GM19328 (cell line): ENCODE data around the gene RNF19B.
"Not testable (repeated sequence)": the region's sequence is repeated elsewhere in the genome, so short reads cannot be mapped to it uniquely, and the experiment has no call there.

Source experiments
- ATAC-seq: cut with Tn5 transposase; IDR thresholded peaks from one replicate; pipeline ENCODE4 v1.9.1; 2021; ENCODE audit warnings: mild to moderate bottlenecking, moderate library complexity; ENCODE audit not compliant: unreplicated experiment

The RNF19B gene

DNA sequence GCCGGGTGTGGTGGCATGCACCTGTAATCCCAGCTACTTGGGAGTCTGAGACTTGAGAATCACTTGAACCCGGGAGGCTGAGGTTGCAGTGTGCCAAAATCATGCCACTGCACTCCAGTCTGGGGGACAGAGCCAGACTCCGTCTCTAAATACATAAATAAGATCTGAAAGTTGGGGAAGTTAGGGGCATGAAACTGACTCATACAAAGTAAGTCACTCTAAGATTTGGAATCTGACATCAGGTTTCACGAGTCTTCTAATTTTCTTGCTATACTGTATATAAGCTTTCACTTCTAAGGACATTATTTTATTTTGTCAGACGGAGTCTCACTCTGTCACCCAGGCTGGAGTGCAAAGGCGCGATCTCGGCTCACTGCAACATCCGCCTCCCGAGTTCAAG is 30.1 kb downstream of the RNF19B start:
- no peak for ATAC-seq

DNA sequence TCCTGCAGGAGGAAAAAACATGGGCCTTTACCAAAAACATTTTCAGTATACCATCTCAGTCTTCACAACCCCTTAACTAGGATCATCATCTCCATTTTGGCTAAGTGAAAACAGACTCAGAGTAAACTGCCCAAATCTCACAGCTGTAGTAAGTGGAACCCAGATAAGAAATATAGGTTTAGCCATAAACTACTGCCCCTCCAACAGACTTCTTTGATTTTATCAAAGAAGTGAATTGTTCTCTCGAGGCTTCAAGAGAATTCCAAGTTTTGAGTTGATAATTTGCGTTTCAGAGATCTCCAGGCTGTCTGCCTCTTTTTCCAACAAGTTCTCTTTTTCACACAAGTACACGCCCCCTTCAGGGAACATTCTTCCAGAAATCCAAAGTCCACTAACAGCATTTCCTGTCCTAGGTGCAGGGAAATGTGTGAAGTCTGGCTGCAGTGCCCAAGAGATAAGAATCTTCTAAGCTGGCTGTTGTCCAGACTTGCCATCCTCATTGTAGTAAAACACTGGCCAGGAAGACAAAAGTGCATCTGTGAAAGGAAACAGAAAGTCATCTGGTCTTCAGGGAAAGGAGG is 30.8 kb downstream of the RNF19B start:
- no peak for ATAC-seq

DNA sequence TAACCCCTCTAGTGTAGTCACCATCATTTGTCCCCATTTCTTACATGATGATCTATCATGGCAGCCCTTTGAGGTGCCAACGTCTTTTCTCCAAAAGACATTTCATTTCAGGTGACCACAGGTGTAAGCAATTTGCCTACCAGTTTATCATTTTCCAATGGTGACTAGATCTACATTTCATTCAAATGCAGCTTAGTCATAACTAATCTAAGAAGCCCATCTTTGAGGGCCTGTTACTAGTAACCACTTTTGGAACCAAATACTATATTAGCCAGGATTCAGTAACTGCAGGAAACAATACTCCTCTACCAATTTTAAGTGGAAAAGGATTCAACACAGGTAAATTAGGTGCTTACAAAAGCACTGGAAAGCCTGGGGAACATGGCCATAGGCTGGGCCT is 32.8 kb downstream of the RNF19B start:
- no peak for ATAC-seq

DNA sequence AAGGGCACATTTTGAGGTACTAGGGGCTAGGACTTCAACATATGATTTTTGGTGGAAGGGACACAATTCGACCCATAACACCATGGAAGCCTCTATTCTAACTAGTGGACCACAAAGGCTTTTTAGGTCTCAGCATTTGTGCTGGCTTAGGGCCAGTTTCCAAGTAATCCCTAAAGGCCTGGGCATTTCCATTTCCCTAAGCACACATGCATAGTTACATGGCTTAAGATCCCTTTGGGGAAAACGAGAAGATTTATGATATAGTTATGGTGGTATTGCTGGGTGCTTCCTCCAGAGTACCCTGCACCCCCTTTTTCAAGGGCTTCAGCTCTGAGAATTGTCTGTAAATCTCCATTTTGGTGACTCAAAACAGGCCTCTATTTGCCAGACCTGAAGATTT is 35.2 kb downstream of the RNF19B start:
- no peak for ATAC-seq

DNA sequence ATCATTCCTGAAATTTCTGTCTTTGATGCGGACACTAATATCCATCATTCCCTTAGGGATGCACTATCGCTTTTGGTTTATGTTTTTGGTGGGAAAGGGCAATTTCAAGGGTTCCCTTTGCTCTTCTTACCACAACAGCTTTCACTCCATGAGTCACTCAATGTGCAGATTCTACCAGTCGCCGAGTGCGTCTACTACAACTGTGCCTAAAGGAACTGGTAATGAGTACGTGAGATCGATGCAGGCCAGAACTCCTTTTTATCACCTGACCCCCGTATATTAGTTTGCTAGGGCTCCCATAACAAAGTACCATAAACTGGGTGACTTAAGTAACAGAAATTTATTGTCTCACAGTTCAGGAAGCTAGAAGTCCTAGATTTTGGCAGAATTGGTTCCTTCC is 35.9 kb downstream of the RNF19B start:
- no peak for ATAC-seq

DNA sequence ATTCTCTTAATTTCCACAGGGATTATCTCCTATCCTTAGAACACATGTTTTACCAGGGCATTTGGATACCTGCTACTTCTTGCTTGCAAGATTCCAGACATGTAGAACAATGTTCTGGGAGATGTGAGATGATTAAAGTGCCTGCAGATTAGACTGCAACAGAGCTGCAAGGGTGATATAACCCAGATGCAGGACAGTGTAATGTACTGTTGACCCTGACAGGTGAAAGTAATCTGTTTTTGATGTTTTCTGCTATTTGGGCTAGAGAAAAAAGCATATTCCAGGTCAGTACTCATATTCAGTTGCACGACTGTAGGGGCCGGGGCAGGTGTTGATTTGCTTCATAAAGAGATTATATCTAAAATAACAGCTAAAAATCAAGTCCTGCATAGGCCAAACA is 36.3 kb downstream of the RNF19B start:
- ATAC-seq = no peak

DNA sequence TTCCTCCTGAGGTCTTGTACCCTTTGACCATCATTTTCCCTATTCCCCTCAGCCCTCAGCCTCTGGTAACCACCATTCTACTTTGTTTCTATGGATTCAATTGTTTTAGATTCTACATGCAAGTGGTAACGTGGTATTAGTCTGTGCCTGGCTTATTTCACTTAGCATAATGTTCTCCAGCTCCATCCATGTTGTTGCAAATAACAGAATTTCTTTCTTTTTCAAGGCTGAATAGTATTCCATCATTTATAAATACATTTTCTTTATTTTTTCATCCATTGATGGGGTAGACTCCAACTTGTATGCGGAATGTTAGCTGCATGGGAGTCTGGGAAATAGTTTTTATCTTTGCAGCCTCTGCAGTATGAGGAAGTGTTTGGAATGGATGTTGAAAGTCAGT is 37.2 kb downstream of the RNF19B start:
- ATAC-seq = no peak

DNA sequence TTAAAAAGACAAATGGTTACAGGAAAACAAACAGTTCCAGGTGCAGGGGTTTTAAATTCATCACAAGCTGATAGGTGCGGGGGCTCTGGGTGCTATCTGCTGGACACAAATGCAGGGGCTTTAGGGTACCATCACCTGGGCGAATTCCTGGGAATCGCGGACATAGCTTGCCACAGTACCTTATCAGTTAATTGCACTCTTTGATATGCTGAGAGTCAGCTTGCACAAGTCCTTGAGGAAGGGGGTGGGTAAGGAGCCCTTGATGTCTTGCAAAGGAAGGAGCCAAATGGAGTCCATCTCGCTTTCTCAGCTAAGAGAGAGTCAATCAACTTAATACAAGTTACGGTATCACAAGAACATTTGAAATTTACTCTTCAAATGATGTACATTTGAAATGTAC is 38.0 kb downstream of the RNF19B start:
- no peak for ATAC-seq

DNA sequence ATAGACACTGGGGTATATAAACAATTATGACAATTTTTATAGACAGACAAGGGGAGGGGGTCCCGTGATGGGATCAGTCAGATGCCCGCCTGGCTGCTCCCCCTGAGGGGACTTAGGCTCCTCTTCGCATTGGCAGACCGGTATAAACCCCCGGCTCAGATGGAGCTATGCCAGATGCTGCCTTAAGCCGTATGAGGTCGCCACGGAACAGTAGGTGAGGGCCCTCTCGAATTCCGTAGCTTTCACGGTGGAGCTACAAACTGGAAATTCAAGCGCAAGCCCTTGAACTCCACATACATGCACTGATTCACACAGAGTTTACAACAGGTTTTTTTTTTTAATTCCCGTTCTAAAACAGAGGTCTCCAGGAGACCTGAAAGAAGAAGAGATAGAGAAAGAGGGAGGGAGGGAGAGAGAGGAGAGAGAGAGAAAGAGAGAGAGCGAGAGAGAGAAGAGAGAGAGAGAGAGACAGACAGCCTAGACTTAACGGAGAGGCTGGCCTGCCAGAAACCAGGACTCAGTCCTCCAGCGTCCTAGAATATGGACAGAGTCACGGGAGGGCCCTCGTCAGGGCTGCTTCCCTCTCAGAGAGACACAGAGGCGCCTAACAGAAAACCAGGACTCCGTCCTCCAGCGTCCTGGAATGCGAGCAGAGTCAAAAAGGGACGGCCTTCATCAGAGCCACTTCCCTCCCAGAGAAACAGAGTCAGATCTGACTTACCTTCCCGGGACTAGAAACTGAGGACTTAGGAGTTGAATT is 39.0 kb downstream of the RNF19B start:
- no peak for ATAC-seq

DNA sequence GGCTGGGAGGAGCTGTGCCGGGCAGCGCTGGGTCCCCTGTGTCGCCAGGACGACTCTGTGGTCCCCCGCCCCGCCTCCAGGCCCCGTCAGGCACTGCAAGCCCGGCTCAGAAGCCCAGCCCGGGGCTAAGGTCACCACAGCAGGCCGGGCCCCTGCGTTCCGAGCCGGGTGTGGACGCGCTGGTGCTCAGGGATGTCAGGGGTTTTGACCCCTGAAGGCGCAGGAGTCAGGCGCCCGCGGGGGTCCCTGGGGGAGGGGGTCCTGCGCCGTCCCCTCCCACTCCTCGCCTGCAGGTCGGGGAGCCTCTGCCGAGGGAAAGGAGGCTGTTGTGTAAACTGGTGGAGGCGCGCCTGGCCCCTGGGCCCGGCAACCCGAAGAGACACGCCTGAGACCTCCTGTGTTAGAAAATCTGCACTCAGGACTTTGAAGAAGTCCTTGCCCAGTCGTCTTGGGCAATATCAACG is 39.7 kb downstream of the RNF19B start:
- ATAC-seq = no peak

DNA sequence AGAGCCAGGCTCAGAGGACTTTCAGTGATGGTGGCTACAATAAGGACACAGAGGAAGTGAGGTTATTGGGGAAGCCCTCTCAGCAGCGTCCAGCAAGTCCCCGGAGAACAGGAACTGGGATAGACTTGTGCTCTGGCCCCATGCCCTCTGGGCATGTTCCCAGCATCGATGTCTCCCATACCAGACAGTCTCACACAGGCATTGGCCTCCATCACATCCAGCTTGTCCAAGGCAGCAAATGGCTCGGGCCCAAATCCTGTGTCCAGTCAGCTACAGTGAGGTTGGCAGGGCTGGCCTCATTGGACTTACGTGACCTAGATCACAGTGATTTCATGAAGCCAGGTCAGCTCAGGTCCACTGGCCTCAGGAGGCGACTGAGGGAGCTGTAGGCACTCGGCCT is 43.8 kb downstream of the RNF19B start:
- ATAC-seq = no peak

DNA sequence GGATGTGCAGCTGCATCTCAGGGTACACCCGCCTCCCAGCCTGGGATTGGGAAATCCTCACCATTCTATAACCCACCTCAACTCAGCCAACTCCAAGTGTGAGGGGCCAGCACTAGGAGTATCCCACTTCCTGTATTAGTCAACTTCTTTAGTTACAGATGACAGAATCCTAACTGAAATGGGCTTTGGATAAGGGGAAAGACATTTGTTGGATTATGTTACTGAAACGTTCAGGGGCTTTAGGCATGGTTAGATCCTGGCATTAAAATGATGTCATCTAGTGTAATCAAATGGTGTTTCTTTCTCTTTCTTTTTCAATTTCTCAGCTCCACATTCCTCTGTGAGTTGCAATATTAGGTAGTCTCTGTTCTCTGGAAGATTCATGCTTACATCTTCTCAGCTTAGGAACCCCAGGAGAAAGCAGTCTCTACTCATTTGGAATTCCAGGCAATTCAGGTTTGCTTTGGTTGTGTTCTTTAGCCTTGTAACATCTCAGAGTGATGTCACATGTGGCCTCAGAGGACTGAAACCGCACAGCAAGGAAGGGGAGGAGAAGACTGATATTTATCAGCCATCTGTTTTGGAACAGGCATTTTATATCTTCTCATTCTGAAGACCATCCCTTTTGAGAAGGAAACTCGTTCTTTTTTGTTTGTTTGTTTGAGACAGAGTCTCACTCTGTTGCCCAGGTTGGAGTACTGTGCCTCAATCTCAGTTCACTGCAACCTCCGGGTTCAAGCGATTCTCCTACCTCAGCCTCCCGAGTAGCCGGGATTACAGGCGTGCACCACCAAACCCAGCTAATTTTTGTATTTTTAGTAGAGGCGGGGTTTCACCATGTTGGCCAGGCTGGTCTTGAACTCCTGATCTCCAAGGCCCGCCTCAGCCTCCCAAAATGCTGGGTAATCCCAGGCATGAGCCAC is 44.5 kb downstream of the RNF19B start:
- ATAC-seq = no peak

DNA sequence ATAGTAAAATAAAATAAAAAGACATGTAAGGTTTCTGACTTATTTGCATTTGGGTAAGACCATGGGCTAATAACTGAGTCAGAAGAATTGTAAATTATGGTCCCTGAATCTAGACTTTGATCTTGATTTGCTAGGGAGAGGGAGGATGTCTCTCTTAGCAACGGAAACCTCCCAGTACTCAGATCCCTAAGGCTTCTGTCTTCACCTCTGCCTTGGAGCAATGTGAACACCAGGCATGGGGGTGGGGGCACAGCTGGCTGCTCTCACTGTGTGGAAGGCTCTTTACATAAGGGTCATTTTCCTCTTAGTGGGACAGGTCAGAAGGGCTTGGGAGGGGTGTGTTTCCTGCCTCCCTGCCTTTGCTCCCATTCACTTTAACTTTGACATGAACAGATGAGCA is 46.4 kb downstream of the RNF19B start:
- ATAC-seq = no peak

DNA sequence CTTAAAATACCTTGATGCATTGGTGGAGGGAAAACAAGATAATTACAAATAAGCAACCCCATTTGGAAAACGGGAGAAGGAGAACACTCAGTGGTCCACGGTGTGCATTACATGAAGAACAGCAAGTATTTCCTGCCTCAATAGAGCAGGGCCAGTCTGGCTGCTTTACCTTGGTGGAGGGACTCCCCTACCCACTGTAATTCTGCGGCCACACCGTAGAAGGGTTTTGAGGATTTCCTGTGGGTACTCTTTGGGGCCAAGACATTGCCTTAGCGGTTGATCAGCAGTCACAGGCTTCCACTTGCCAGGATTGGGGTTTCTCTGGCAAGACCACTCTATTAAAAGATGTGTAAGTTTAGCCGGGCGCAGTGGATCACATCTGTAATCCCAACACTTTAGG is 47.1 kb downstream of the RNF19B start:
- ATAC-seq = no peak

DNA sequence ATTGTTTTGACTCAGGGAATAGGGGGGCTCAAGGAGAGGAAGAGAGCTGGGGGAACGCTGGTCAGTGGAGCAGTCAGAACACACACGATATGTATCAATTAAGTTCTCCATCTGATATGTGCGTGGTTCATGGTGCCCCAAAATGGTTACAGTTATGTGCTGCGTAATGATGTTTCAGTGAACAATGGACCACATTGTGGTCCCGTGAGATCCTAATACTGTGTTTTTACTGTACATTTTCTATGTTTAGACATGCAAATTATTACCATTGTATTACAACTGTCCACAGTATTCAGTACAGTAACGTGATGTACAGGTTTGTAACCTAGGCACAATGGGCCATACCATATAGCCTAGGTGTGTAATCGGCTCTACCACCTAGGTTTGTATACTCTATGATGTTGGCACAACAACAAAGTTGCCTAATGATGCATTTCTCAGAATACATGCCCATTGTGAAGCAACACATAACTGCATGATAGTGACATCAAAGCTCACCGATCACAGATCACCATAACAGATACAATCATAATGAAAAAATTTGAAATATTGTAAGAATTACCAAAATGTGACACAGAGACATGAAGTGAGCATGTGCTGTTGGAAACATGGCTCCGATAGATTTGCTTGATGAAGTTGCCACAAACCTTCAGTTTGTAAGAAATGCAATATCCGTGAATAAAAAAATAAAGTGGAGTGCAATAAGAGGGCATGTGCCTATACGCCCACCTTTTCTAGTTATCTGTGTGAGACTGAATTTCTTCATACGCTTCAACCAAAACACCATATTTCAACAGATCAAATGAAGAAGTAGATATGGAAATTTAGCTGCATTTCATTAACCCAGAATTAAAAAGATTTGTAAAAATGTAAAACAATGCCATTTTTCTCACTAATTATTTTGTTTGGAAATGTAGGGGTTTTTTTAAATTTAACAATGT is 48.6 kb downstream of the RNF19B start:
- no peak for ATAC-seq

DNA sequence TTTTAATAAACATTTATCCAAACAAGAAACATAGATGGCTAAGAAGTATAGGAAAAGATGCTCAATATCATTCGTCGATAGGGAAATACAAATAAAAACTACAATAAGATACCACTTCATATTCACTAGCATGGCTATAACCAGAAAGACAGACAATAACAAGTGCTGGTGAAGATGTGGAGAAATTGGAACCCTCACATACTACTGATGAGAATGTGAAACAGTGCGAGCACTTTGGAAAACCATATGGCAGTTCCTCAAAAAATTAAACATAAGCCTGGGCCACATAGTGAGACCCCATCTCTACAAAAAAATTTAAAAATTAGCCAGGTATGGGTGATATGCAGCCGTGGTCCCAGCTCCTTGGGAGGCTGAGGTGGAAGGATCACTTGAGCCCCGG is 54.3 kb downstream of the RNF19B start:
- ATAC-seq = no peak

DNA sequence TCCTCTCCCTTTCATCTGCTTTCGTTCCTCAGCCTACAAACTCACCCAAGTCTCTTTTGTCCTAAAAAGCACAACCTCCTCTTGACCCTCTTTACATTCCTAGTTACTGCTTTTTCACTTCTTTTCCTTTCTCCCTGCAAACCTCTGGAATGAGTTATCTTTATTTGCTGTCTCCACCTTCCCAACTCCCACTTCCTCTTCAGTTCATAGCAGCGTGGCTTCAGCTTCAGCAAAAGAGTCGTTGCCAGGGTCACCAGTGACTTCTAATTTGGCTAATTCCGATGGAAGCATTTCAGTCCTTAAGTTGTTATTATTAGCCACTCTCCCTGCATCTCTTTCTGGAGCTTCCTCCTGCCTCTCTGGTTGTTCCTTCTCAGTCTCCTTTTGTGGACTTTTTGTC is 57.2 kb downstream of the RNF19B start:
- no peak for ATAC-seq

DNA sequence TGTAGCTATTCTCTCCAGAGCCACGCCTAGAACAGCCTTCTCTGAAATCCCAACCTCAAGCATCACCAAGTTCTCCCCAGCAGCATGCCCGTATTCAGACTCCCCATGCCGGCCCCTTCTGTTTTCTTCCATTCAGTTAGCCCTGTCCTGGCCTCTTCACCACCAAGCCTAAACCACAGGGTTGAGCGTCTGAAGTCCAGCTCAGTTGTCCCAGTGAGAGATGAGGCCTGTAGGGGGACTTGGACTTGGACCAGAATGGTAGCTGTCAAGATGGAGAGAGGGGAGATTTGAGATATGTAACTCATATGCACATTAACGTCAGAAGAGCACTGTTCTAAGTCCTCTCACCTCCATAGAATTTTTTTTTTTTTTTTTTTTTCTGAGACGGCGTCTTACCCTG is 58.0 kb downstream of the RNF19B start:
- ATAC-seq = no peak

DNA sequence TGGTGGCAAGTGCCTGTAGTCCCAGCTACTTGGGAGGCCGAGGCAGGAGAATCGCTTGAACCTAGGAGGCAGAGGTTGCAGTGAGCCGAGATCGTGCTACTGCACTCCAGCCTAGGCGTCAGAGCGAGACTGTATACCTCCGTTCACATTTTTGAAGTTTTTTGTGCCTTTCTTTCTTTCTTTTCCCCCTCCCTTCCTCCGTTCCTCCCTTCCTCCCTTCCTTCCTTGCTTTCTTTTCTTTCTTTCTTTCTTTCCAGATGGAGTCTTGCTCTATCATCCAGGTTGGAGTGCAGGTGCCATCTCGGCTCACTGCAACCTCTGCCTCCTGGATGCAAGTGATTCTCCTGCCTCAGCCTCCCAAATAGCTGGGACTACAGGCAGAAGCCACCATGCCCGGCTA is 59.0 kb downstream of the RNF19B start:
- not testable (repeated sequence) for ATAC-seq

DNA sequence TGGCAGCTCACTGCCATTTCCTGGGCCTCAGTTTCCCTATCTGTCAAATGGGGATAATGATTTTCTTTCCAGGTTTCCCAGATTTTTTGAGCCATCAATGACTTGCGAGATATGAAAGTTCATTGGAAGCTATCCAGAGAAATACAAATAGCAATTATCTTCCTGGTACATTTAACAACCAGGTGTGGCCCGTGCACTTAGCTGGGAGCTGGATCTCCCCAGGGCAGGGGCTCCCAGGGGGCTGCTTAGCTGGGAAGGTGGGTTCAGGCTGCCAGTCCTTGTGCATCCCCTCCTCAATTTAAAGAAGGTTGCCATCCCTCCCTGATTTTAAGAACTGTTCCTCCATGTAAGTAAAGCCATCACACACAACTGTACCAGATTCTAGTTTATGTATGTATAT is 59.8 kb downstream of the RNF19B start:
- no peak for ATAC-seq
